Caco-2 (cell line): Measurements from ENCODE around the gene CEP250. TPM values are rescaled to one million over a fixed set of nuclear protein-coding genes. Genes with fewer than 3 reads are reported as not detected.

Experiments used
- BruUV-seq: library from RNA; stranded (reverse); fragments of 400-500 nt; replicated peaks from 2 replicates; lab custom pipeline; 2021; lab: Mats Ljungman, UMichigan
- CTCF ChIA-PET: fragments of 300-600 bp; sonication (Branson Sonifier 250); formaldehyde crosslinking; loops from one replicate; lab custom pipeline; 2022; ENCODE audit warnings: antibody characterized with exemption; lab: Charles Lee
- POLR2A ChIA-PET: fragments of 300-600 bp; sonication (Branson Sonifier 250); formaldehyde crosslinking; loops from one replicate; lab custom pipeline; 2022; ENCODE audit warnings: antibody characterized with exemption; lab: Charles Lee
- DNase-seq, 2 experiments: peaks; one replicate each; pipeline versions ENCODE4 v3.0.0 to v3.0.0-alpha.2; 2020 to 2022
- H3K27me3 ChIP-seq: replicated peaks from 2 replicates; pipeline ENCODE4 v1.6.0; 2011; ENCODE audit warnings: low read length; ENCODE audit not compliant: control insufficient read depth, insufficient read depth
- H3K36me3 ChIP-seq: 2 replicates; pipeline ENCODE4 v1.5.1; 2011; ENCODE audit warnings: low read length; ENCODE audit not compliant: control insufficient read depth, insufficient read depth
- H3K4me1 ChIP-seq: fragments of 250-450 bp; sonication (Bioruptor Pico); 2 replicates; pipeline ENCODE4 v1.5.1; 2020; ENCODE audit warnings: mild to moderate bottlenecking
- H3K4me3 ChIP-seq: 2 replicates; pipeline ENCODE4 v1.5.1; 2011; ENCODE audit warnings: low read depth, mild to moderate bottlenecking, control low read depth, low read length
- H3K9me3 ChIP-seq: fragments of 250-450 bp; sonication (Bioruptor Pico); 2 replicates; pipeline ENCODE4 v1.5.1; 2020; ENCODE audit warnings: mild to moderate bottlenecking, moderate library complexity
- H3K27ac Mint-ChIP-seq: one replicate; pipeline ENCODE4 v1.8.0; 2022; ENCODE audit warnings: mixed read lengths; ENCODE audit not compliant: unreplicated experiment
- H3K27me3 Mint-ChIP-seq: one replicate; pipeline ENCODE4 v1.8.0; 2022; ENCODE audit warnings: mixed read lengths; ENCODE audit not compliant: insufficient read depth, unreplicated experiment
- H3K36me3 Mint-ChIP-seq: one replicate; pipeline ENCODE4 v1.8.0; 2022; ENCODE audit warnings: mild to moderate bottlenecking, mixed read lengths; ENCODE audit not compliant: insufficient read depth, unreplicated experiment
- H3K4me1 Mint-ChIP-seq: one replicate; pipeline ENCODE4 v1.8.0; 2022; ENCODE audit warnings: low read depth, mixed read lengths; ENCODE audit not compliant: unreplicated experiment
- H3K4me3 Mint-ChIP-seq: one replicate; pipeline ENCODE4 v1.8.0; 2022; ENCODE audit warnings: mild to moderate bottlenecking, moderate library complexity, mixed read lengths; ENCODE audit not compliant: unreplicated experiment
- H3K9me3 Mint-ChIP-seq: one replicate; pipeline ENCODE4 v1.8.0; 2022; ENCODE audit warnings: mixed read lengths; ENCODE audit not compliant: unreplicated experiment
- CTCF ChIP-seq, 2 experiments: fragments of 200-600 bp in 1 of 2; IDR thresholded peaks; 1 replicate in 1 of 2; 2 replicates in 1 of 2; pipeline versions ENCODE4 v1.5.1 to v1.8.0; 2011 to 2022; ENCODE audit warnings: antibody characterized with exemption in 1 of 2, control low read depth in 1 of 2, inconsistent platforms in 1 of 2, low read depth in 1 of 2, low read length in 1 of 2, mild to moderate bottlenecking in 1 of 2, moderate library complexity in 1 of 2; ENCODE audit not compliant: insufficient read depth in 1 of 2, severe bottlenecking in 1 of 2, unreplicated experiment in 1 of 2
- intact Hi-C: fragments of 100-400 bp; cut with micrococcal nuclease; formaldehyde crosslinking; loops from one replicate; pipeline ENCODE4 v1.10.0; 2022; ENCODE audit not compliant: unreplicated experiment
- total RNA-seq: library from RNA; stranded (reverse); gene quantifications from 2 replicates; pipeline ENCODE4 v1.2.3, GENCODE V29; 2022

Gene CEP250
- total RNA-seq, 1 experiment from 2014 or later: 137 TPM

GRCh38 chr20:35446356-35447078 lies 8.9 kb upstream of the CEP250 start:
- no TSS peak for BruUV-seq
- H3K27me3 Mint-ChIP-seq: no peaks in the 10 kb centered on the region
- no peaks in the 10 kb centered on the region for H3K9me3 Mint-ChIP-seq
- no peak overlapping the region for H3K4me3 ChIP-seq
- no peaks in the 10 kb centered on the region for H3K4me1 ChIP-seq
- H3K9me3 ChIP-seq: no peaks in the 10 kb centered on the region
- peak overlapping the region; percentile 36 for H3K27ac Mint-ChIP-seq
- H3K36me3 Mint-ChIP-seq: peaks cover 8% of the 10 kb centered on the region
- peak overlapping the region; percentile 73 for H3K4me3 Mint-ChIP-seq
- no peak for DNase-seq
- H3K27me3 ChIP-seq: no peaks in the 10 kb centered on the region
- ChIA-PET POLR2A (interaction anchor here (0.6 to 1.6 kb wide), 4 partner anchors 9 to 296 kb away, joined by 4 to 7 read pairs (median 6); partner anchors contain the start of genes CEP250 and RBM39), CTCF (interaction anchor here (0.9 to 1.9 kb wide), 20 partner anchors 10 to 508 kb away, joined by 3 to 27 read pairs (median 4); partner anchors contain the start of genes CEP250, SCAND1 and SPAG4)
- no peak for TF ChIP-seq CTCF (IDR thresholded peaks at IDR 0.05; ENCODE audit: insufficient read depth in 1 of 2, low read depth in 1 of 2, low read length in 1 of 2, severe bottlenecking in 1 of 2, unreplicated experiment in 1 of 2)
- H3K36me3 ChIP-seq: no peaks in the 10 kb centered on the region
- intact Hi-C loops: loop anchor here (1.0 kb wide), 1 partner anchor 142 kb away; no protein-coding TSS in a partner anchor
- H3K4me1 Mint-ChIP-seq: peaks cover 11% of the 10 kb centered on the region

GRCh38 chr20:35447082-35447789 lies 8.2 kb upstream of the CEP250 start:
- peak overlapping the region; percentile 36 for H3K27ac Mint-ChIP-seq
- H3K9me3 ChIP-seq: no peaks in the 10 kb centered on the region
- peak overlapping the region; percentile 73 for H3K4me3 Mint-ChIP-seq
- intact Hi-C loops: loop anchor here (1.0 kb wide), 1 partner anchor 143 kb away; no protein-coding TSS in a partner anchor
- H3K4me3 ChIP-seq: peak overlapping the region; percentile 28; the same call in 1 of the 2 replicates
- H3K4me1 Mint-ChIP-seq: peaks cover 11% of the 10 kb centered on the region
- ChIA-PET POLR2A (interaction anchor here (0.6 to 1.6 kb wide), 6 partner anchors 8 to 295 kb away, joined by 3 to 7 read pairs (median 4); partner anchors contain the start of genes CEP250, RBM39 and UQCC1), CTCF (interaction anchor here (0.5 to 1.9 kb wide), 41 partner anchors 8 to 507 kb away, joined by 3 to 27 read pairs (median 4); partner anchors contain the start of genes CEP250, EIF6, ERGIC3 and SCAND1)
- TF ChIP-seq CTCF (IDR thresholded peaks at IDR 0.05; ENCODE audit: insufficient read depth in 1 of 2, low read depth in 1 of 2, low read length in 1 of 2, severe bottlenecking in 1 of 2, unreplicated experiment in 1 of 2): peak; percentile 99 to 100
- DNase-seq: peak; percentile 96 to 99
- no peaks in the 10 kb centered on the region for H3K27me3 Mint-ChIP-seq
- H3K27me3 ChIP-seq: no peaks in the 10 kb centered on the region
- no peaks in the 10 kb centered on the region for H3K4me1 ChIP-seq
- H3K36me3 Mint-ChIP-seq: peaks cover 8% of the 10 kb centered on the region
- BruUV-seq: no TSS peak
- H3K9me3 Mint-ChIP-seq: no peaks in the 10 kb centered on the region
- no peaks in the 10 kb centered on the region for H3K36me3 ChIP-seq
